BJ (cell line): Measurements from ENCODE around the gene DNM2. TPM values are rescaled to one million over a fixed set of nuclear protein-coding genes. Genes with fewer than 3 reads are reported as not detected.

Experiments used
- CTCF ChIA-PET: fragments of 350-600 bp; formaldehyde crosslinking; extraction: SDS; loops from one replicate; lab custom pipeline; 2021; ENCODE audit warnings: antibody characterized with exemption, inconsistent platforms; lab: Yijun Ruan, JAX
- POLR2A ChIA-PET: fragments of 300-600 bp; sonication (Branson Sonifier 250); formaldehyde crosslinking; extraction: SDS; loops from one replicate; lab custom pipeline; 2021; ENCODE audit warnings: antibody characterized with exemption; lab: Charles Lee
- DNase-seq: peaks from one replicate; pipeline ENCODE4 v3.0.0-alpha.2; 2011; ENCODE audit warnings: low read depth
- H3K27me3 ChIP-seq: 2 replicates; pipeline ENCODE4 v1.6.0; 2011; ENCODE audit warnings: low read length; ENCODE audit not compliant: control insufficient read depth, insufficient read depth
- H3K36me3 ChIP-seq: 2 replicates; pipeline ENCODE4 v1.5.1; 2011; ENCODE audit warnings: low read length; ENCODE audit not compliant: control insufficient read depth, insufficient read depth
- H3K4me3 ChIP-seq: 2 replicates; pipeline ENCODE4 v1.5.1; 2011; ENCODE audit warnings: low read depth, mild to moderate bottlenecking, control low read depth, low read length
- polyA plus RNA-seq: library from polyadenylated mRNA; depleted of rRNA; stranded (reverse); fragments of >200 nt; gene quantifications from 2 replicates; pipeline ENCODE4 v1.2.3, GENCODE V29; 2011
- TF ChIP-seq, protein P1 (sequence below): IDR thresholded peaks from 2 replicates; pipeline ENCODE4 v1.5.1; 2011; ENCODE audit warnings: low read depth, mild to moderate bottlenecking, control low read depth, inconsistent platforms, low read length, moderate library complexity; ENCODE audit not compliant: insufficient read depth

Gene DNM2
- polyA plus RNA-seq, 1 experiment = 64.2 TPM

DNA sequence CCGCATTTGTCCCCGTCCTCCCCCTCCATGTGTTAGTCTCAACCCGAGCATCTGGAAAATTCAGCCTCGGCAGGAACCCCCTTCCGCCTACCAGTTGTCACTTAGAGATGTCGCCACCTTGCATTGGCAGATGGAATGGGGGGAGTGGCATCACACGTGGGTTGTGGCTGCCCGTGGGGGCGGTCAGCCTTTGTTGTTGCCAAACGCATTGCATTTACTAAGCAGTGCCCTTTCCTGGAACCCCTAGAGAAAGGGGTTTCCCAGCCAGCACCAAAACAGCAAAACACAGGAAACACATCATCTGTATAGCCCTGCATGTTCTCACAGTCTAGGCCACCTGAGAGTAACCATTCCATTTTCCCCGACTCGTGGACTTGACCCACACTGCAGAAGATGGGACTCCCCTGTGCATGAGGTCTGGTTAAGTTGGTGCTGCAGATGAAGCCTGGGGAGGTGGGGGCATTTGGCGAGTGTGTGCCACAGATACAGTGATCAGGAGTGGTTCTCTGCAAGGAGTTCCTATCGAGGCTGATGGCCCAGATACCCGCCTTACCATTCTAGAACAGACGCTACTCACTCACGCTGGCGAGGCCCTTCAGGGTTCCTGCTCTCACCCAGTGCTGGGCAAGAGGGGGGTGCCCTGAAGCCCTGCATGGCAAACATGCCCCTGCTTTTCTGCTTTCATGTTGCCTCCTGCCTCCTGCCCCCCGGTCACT lies 79.8 kb downstream of the DNM2 start:
- Histone ChIP-seq H3K4me3 (no peak overlapping the region), H3K36me3 (peaks cover 40% of the 10 kb centered on the region), H3K27me3 (no peaks in the 10 kb centered on the region)
- CTCF ChIA-PET = interaction anchor here (0.7 to 0.8 kb wide), 2 partner anchors 27 to 80 kb away, joined by 3 to 4 read pairs; partner anchors contain the start of gene DNM2
- TF ChIP-seq, protein P1, sequence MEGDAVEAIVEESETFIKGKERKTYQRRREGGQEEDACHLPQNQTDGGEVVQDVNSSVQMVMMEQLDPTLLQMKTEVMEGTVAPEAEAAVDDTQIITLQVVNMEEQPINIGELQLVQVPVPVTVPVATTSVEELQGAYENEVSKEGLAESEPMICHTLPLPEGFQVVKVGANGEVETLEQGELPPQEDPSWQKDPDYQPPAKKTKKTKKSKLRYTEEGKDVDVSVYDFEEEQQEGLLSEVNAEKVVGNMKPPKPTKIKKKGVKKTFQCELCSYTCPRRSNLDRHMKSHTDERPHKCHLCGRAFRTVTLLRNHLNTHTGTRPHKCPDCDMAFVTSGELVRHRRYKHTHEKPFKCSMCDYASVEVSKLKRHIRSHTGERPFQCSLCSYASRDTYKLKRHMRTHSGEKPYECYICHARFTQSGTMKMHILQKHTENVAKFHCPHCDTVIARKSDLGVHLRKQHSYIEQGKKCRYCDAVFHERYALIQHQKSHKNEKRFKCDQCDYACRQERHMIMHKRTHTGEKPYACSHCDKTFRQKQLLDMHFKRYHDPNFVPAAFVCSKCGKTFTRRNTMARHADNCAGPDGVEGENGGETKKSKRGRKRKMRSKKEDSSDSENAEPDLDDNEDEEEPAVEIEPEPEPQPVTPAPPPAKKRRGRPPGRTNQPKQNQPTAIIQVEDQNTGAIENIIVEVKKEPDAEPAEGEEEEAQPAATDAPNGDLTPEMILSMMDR = no peak
- POLR2A ChIA-PET = no interaction called here
- DNase-seq = no peak

DNA sequence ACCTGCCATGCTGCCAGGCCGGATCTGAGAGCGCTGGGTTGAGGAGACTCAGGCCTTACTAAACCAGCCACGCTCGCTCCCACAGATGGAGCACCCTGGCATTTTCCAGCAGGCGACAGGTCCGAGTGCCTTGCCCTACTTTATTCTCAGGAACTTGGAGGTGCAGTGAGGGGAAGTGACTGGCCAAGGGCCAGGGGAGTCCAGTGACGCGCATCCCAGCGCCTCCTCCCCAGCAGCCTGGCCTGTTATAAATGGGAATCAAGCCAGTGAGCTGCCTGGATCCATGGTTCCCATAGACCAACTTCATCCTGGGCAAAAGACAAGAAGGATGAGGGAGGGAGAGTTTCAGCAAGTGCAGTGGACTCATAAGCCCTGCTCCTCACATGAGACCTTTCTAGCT lies 82.6 kb downstream of the DNM2 start:
- DNase-seq = no peak
- Histone ChIP-seq H3K4me3 (no peak overlapping the region), H3K27me3 (no peaks in the 10 kb centered on the region), H3K36me3 (peaks cover 45% of the 10 kb centered on the region)
- TF ChIP-seq, protein P1 = no peak
- CTCF ChIA-PET = interaction anchor here (0.8 kb wide), 1 partner anchor 83 kb away, joined by 6 read pairs; the partner anchor contains the start of gene DNM2
- POLR2A ChIA-PET = no interaction called here

DNA sequence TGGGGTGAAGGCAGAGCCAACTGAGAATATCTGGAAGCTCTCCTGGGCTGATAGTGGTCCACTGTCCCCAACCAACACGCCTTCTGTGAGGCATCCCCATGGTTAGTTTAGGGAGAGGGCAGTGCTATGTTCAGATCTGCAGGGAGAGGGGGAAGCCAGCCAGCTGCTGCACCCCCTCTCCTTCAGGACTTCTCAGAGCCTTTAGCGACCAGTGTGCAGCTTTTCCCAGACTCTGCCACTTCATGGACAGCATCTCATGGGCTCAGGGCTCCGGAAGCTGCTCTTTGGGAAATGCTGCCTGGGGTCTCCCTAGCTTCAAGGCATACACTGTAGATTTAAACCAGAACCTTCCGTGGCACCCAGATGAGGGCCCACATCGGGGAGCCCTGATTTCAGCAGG lies 84.6 kb downstream of the DNM2 start:
- H3K4me3 ChIP-seq = no peak overlapping the region
- CTCF ChIA-PET = no interaction called here
- TF ChIP-seq, protein P1 = no peak
- DNase-seq = no peak
- POLR2A ChIA-PET = no interaction called here
- peaks cover 32% of the 10 kb centered on the region for H3K36me3 ChIP-seq
- H3K27me3 ChIP-seq = no peaks in the 10 kb centered on the region

DNA sequence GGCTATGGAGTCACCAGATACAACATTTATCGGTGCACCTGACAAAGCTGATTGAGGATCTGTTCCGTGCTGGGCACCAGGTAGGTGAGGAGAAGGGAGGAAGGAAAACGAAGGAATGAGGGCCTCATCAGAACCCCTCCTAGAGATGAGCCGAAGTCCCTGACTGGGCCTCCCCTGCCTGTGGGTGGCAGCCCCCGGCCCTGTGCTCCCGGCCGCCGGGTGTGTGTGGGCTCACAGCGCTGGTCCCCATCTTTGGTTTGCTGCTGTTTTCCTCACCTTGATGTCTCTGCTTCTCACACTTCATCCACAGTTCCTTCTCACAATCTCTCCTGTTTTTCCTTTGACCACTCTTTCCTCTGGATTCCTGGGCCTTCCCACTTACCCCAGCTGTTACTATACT lies 85.4 kb downstream of the DNM2 start:
- Histone ChIP-seq H3K27me3 (no peaks in the 10 kb centered on the region), H3K4me3 (no peak overlapping the region), H3K36me3 (peaks cover 28% of the 10 kb centered on the region)
- TF ChIP-seq, protein P1 = no peak
- DNase-seq = no peak
- ChIA-PET POLR2A (no interaction called here), CTCF (no interaction called here)

DNA sequence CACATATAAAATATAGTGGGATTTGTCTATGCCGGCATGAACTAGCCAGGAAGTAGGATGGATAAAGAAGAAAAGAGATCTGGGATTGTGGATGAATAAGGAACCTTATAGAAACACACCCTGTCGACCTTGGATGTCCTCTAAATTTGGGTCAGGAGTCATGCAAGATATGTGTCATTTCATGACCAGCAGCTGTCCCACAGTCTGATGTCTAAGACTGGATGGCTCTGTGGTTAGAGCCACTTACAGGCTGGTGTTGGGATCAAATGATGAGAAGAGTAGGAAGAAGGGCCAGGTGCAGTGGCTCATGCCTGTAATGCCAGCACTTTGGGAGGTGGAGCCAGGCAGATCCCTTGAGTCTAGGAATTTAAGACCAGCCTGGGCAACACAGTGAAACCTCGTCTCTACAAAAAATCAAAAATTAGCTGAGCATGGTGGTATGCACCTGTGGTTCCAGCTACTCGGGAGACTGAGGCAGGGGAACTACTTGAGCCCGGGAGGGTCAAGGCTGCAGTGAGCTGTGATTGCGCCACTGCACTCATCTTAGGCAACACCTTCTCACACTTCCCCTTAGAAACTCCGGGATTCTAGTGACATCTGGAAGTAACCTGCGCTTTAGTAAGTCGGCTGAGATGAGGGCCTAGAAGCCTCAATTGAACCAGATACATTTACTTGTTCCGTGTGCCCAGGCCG lies 87.3 kb downstream of the DNM2 start:
- DNase-seq = no peak
- CTCF ChIA-PET = interaction anchor here (1.3 kb wide), 1 partner anchor 11 kb away, joined by 3 read pairs; no protein-coding TSS in a partner anchor
- POLR2A ChIA-PET = no interaction called here
- TF ChIP-seq, protein P1 = no peak
- peaks cover 28% of the 10 kb centered on the region for H3K36me3 ChIP-seq
- no peak overlapping the region for H3K4me3 ChIP-seq
- no peaks in the 10 kb centered on the region for H3K27me3 ChIP-seq
